MCF 10A (cell line): ENCODE measurements around the gene ZNF75A. TPM values are rescaled to one million over a fixed set of nuclear protein-coding genes. Genes with fewer than 3 reads are reported as not detected.

ENCODE experiments used
- BruUV-seq: library from RNA; stranded (reverse); fragments of 400-500 nt; replicated peaks from 2 replicates; lab custom pipeline; 2021; lab: Mats Ljungman, UMichigan
- CTCF ChIA-PET: fragments of 300-600 bp; sonication (Branson Sonifier 250); formaldehyde crosslinking; extraction: SDS; loops from one replicate; lab custom pipeline; 2021; ENCODE audit warnings: antibody characterized with exemption, inconsistent platforms; lab: Yijun Ruan, JAX
- POLR2A ChIA-PET: fragments of 300-600, 350-650 bp; sonication (Branson Sonifier 250); formaldehyde crosslinking; extraction: SDS; loops from one replicate; lab custom pipeline; 2020; ENCODE audit warnings: antibody characterized with exemption, inconsistent platforms; lab: Yijun Ruan, JAX
- DNase-seq: peaks from one replicate; pipeline ENCODE4 v3.0.0-alpha.2; 2018; ENCODE audit not compliant: unreplicated experiment
- H3K27ac Mint-ChIP-seq: one replicate; pipeline ENCODE4 v1.8.0; 2022; ENCODE audit warnings: mild to moderate bottlenecking, low read depth, mixed read lengths; ENCODE audit not compliant: unreplicated experiment
- H3K27me3 Mint-ChIP-seq: one replicate; pipeline ENCODE4 v1.8.0; 2022; ENCODE audit warnings: mixed read lengths; ENCODE audit not compliant: insufficient read depth, unreplicated experiment
- H3K36me3 Mint-ChIP-seq: one replicate; pipeline ENCODE4 v1.8.0; 2022; ENCODE audit warnings: mild to moderate bottlenecking, moderate library complexity, mixed read lengths; ENCODE audit not compliant: insufficient read depth, unreplicated experiment
- H3K4me1 Mint-ChIP-seq: one replicate; pipeline ENCODE4 v1.8.0; 2022; ENCODE audit warnings: mixed read lengths; ENCODE audit not compliant: insufficient read depth, unreplicated experiment
- H3K4me3 Mint-ChIP-seq: one replicate; pipeline ENCODE4 v1.8.0; 2022; ENCODE audit warnings: mild to moderate bottlenecking, moderate library complexity, mixed read lengths; ENCODE audit not compliant: unreplicated experiment
- H3K9me3 Mint-ChIP-seq: one replicate; pipeline ENCODE4 v1.8.0; 2022; ENCODE audit warnings: mixed read lengths; ENCODE audit not compliant: unreplicated experiment
- CTCF ChIP-seq: fragments of 200-600 bp; IDR thresholded peaks from one replicate; pipeline ENCODE4 v1.8.0; 2022; ENCODE audit warnings: antibody characterized with exemption, mild to moderate bottlenecking; ENCODE audit not compliant: unreplicated experiment
- intact Hi-C: fragments of 100-400 bp; cut with micrococcal nuclease; formaldehyde crosslinking; loops from 2 replicates; pipeline ENCODE4 v1.14.1; 2022
- total RNA-seq: library from RNA; stranded (reverse); gene quantifications from 2 replicates; pipeline ENCODE4 v1.2.3, GENCODE V29; 2022

The ZNF75A gene
- total RNA-seq, 1 experiment from 2014 or later = 28.2 TPM

- Mint-ChIP-seq H3K4me1 (no peaks in the 10 kb centered on the region), H3K36me3 (no peaks in the 10 kb centered on the region), H3K9me3 (no peaks in the 10 kb centered on the region), H3K27me3 (peaks cover 20% of the 10 kb centered on the region), H3K27ac (no peak overlapping the region), H3K4me3 (no peak overlapping the region)
- intact Hi-C loops = no loop called here
- TF ChIP-seq CTCF = no peak
- CTCF ChIA-PET = no interaction called here
- no TSS peak for BruUV-seq
- POLR2A ChIA-PET = no interaction called here
- DNase-seq = no peak
These were observed 43.9 kb downstream of the ZNF75A start for GRCh38 chr16:3349175-3349574.

GRCh38 chr16:3355589-3355988, 50.3 kb downstream of the ZNF75A start, which contains the start of gene OR2C1:
TSS of gene OR2C1 (plus strand) at chr16:3355889. CDS start at chr16:3355941, 52 bp downstream.
- ChIA-PET POLR2A (interaction anchor here (0.7 kb wide), 1 partner anchor 13 kb away, joined by 3 read pairs; no protein-coding TSS in a partner anchor), CTCF (no interaction called here)

GRCh38 chr16:3356118-3356517, 50.8 kb downstream of the ZNF75A start:
- H3K27me3 Mint-ChIP-seq = peaks cover 32% of the 10 kb centered on the region
- intact Hi-C loops = no loop called here
- ChIA-PET CTCF (no interaction called here), POLR2A (no interaction called here)
- no TSS peak for BruUV-seq
- peaks cover 7% of the 10 kb centered on the region for H3K9me3 Mint-ChIP-seq
- H3K4me3 Mint-ChIP-seq = no peak overlapping the region
- H3K27ac Mint-ChIP-seq = no peak overlapping the region
- no peak for TF ChIP-seq CTCF
- H3K4me1 Mint-ChIP-seq = no peaks in the 10 kb centered on the region
- no peaks in the 10 kb centered on the region for H3K36me3 Mint-ChIP-seq
- DNase-seq = no peak

More at GRCh38 chr16:3355589-3355988, 50.3 kb downstream of the ZNF75A start, which contains the start of gene OR2C1:
- intact Hi-C loops = no loop called here
- Mint-ChIP-seq H3K9me3 (peaks cover 7% of the 10 kb centered on the region), H3K4me3 (no peak within 1 kb of the TSS), H3K36me3 (no peaks in the 10 kb centered on the region), H3K4me1 (no peaks in the 10 kb centered on the region), H3K27me3 (peaks cover 27% of the 10 kb centered on the region), H3K27ac (no peak within 1 kb of the TSS)
- TF ChIP-seq CTCF = no peak
- DNase-seq = no peak
- no TSS peak for BruUV-seq

- intact Hi-C loops = no loop called here
- BruUV-seq = no TSS peak
- DNase-seq = no peak
- Mint-ChIP-seq H3K27ac (no peak overlapping the region), H3K9me3 (peaks cover 7% of the 10 kb centered on the region), H3K4me1 (no peaks in the 10 kb centered on the region), H3K4me3 (no peak overlapping the region), H3K36me3 (no peaks in the 10 kb centered on the region), H3K27me3 (peaks cover 26% of the 10 kb centered on the region)
- ChIA-PET CTCF (interaction anchor here (0.8 kb wide), 1 partner anchor 94 kb away, joined by 7 read pairs; no protein-coding TSS in a partner anchor), POLR2A (no interaction called here)
- no peak for TF ChIP-seq CTCF
These were observed 53.6 kb downstream of the ZNF75A start for GRCh38 chr16:3358871-3359270.
